Neutrophil (primary cell): Measurements from ENCODE around the gene OGFOD3.
"Not testable (repeated sequence)": the region's sequence is repeated elsewhere in the genome, so short reads cannot be mapped to it uniquely, and the experiment has no call there.

Experiments used
- H3K27ac ChIP-seq: fragments of 200-600 bp; sonication (generic); 2 replicates; pipeline ENCODE4 v1.5.1; 2016; ENCODE audit warnings: mild to moderate bottlenecking, moderate library complexity
- H3K27me3 ChIP-seq: fragments of 200-600 bp; sonication (generic); 2 replicates; pipeline ENCODE4 v1.6.0; 2016; ENCODE audit warnings: mild to moderate bottlenecking
- H3K36me3 ChIP-seq: fragments of 200-600 bp; sonication (generic); 2 replicates; pipeline ENCODE4 v1.5.1; 2017
- H3K4me1 ChIP-seq, 2 experiments: fragments of 200-600 bp in 1 of 2; sonication (generic) in 1 of 2; 1 replicate in 1 of 2; 2 replicates in 1 of 2; pipeline versions ENCODE4 v1.5.1 to v1.6.1; 2013 to 2016; ENCODE audit warnings: low read depth in 1 of 2, low read length in 1 of 2, mild to moderate bottlenecking in 1 of 2, moderate library complexity in 1 of 2; ENCODE audit not compliant: control insufficient read depth in 1 of 2, insufficient read depth in 1 of 2
- H3K4me3 ChIP-seq, 2 experiments: fragments of 200-600 bp in 1 of 2; sonication (generic) in 1 of 2; 1 replicate in 1 of 2; 2 replicates in 1 of 2; pipeline ENCODE4 v1.5.1; 2013 to 2016; ENCODE audit warnings: low read depth in 1 of 2, low read length in 1 of 2, mild to moderate bottlenecking in 1 of 2, moderate library complexity in 1 of 2
- H3K9me3 ChIP-seq: fragments of 200-600 bp; sonication (generic); 2 replicates; pipeline ENCODE4 v1.5.1; 2016
- TF ChIP-seq, protein P1 (sequence below): fragments of 200-600 bp; sonication (generic); IDR thresholded peaks from 2 replicates; pipeline ENCODE4 v1.5.1; 2016; ENCODE audit warnings: antibody characterized with exemption

Gene OGFOD3

DNA sequence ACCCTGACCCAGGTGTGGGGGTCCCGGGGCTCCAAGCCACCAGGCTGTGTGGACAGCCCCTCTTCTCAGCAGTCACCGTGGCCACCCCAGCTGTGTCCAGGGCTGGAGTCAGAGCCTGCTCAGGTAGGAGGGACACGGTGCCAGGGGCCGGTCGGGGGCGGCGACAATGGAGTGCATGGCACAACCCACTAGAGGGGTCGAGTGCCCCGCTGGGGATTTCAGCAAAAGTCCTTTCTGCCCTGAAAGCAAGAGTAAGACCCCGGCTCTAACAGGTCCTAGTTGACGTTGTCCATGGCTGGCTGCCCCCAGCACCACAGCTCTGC is 35.5 kb downstream of the OGFOD3 start:
- Histone ChIP-seq H3K27me3 (peaks cover 95% of the 10 kb centered on the region), H3K36me3 (no peaks in the 10 kb centered on the region)

DNA sequence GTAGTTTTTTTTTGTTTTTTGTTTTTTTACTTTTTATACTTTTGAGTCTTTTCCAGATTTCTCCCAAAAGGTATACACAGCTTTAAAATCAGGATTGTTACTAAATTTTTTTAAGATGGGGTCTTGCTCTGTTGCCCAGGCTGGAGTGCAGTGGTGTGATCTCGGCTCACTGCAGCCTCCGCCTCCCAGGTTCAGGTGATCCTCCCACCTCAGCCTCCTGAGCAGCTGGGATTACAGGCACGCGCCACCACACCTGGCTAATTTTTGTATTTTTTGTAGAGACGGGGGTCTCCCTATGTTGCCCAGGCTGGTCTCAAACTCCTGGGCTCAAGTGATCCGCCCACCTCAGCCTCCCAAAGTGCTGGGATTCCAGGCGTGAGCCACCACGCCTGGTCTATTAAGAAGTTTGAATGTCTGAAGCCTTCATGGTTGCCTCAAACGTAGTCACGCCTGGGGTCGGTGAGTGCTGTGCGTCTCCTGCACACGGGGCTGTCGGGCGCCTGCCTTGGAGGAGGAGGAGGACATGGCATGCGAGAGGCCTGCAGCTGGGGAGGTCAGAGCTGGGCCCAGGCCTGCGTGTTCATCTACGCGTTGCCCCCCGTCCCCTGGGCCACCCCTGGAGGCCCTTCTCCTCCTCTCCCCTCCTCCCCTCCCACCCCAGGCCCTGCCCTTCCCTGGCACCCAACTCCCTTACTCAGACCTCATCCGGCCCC is 36.0 kb downstream of the OGFOD3 start:
- H3K9me3 ChIP-seq, H3K4me3 ChIP-seq, H3K36me3 ChIP-seq, H3K27ac ChIP-seq, H3K4me1 ChIP-seq: not testable (repeated sequence)
- H3K27me3 ChIP-seq, result peaks cover 95% of the 10 kb centered on the region

More for the DNA sequence above, 35.5 kb downstream of the OGFOD3 start:
- TF ChIP-seq, protein P1, sequence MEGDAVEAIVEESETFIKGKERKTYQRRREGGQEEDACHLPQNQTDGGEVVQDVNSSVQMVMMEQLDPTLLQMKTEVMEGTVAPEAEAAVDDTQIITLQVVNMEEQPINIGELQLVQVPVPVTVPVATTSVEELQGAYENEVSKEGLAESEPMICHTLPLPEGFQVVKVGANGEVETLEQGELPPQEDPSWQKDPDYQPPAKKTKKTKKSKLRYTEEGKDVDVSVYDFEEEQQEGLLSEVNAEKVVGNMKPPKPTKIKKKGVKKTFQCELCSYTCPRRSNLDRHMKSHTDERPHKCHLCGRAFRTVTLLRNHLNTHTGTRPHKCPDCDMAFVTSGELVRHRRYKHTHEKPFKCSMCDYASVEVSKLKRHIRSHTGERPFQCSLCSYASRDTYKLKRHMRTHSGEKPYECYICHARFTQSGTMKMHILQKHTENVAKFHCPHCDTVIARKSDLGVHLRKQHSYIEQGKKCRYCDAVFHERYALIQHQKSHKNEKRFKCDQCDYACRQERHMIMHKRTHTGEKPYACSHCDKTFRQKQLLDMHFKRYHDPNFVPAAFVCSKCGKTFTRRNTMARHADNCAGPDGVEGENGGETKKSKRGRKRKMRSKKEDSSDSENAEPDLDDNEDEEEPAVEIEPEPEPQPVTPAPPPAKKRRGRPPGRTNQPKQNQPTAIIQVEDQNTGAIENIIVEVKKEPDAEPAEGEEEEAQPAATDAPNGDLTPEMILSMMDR, result no peak
- no peaks in the 10 kb centered on the region for H3K9me3 ChIP-seq
- H3K4me1 ChIP-seq, result peaks cover 10% of the 10 kb centered on the region in 2 experiments
- no peak overlapping the region for H3K4me3 ChIP-seq
- H3K27ac ChIP-seq, result no peak overlapping the region

DNA sequence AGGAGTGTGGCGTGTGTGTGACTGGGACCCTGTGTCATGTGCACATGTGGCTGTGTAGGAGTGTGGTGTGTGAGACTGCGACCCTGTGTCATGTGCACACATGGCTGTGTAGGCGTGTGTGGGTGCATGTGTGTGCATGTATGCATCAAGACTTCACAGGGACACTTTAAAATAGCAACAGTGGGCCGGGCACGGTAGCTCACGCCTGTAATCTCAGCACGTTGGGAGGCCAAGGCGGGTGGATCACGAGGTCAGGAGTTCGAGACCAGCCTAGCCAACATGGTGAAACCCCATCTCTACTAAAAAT is 36.7 kb downstream of the OGFOD3 start:
- H3K27ac ChIP-seq, H3K4me1 ChIP-seq, H3K36me3 ChIP-seq, H3K4me3 ChIP-seq, H3K9me3 ChIP-seq: not testable (repeated sequence)
- peaks cover 91% of the 10 kb centered on the region for H3K27me3 ChIP-seq

DNA sequence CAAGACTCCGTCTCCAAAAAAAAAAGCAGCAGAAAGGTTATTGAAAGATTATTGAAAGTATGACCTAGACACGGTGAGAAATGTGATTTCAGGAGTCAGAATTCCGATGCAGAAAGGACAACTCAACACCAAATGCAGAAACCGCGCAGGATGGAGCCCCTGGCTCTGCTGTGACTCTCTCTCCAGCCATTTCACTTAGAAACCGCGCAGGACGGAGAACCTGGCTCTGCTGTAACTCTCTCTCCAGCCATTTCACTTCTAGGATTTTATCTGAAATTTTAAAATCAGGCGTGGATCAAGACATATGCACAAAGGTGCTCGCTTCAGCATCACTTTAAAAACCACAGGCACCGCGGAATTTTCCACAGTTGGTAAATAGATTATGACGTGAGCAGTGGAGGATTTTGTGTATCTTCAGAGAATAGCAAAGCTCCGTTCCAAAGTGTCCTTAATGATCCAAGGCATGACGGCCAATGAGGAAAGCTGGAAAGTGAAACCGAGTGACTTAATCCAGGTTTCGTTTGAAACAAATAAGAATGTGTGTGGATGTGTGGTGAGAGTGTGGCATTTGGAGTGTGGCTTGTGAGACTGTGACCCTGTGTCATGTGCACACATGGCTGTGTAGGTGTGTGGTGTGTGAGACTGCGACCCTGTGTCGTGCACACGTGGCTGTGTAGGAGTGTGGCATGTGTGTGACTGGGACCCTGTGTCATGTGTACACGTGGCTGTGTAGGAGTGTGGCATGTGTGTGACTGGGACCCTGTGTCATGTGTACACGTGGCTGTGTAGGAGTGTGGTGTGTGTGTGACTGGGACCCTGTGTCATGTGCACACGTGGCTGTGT is 37.3 kb downstream of the OGFOD3 start:
- TF ChIP-seq, protein P1, result no peak
- peaks cover 2 to 5% of the 10 kb centered on the region in 2 experiments for H3K4me1 ChIP-seq
- H3K27ac ChIP-seq, result no peak overlapping the region
- H3K27me3 ChIP-seq, result peaks cover 91% of the 10 kb centered on the region
- H3K9me3 ChIP-seq, result no peaks in the 10 kb centered on the region
- no peaks in the 10 kb centered on the region for H3K36me3 ChIP-seq
- H3K4me3 ChIP-seq, result no peak overlapping the region

DNA sequence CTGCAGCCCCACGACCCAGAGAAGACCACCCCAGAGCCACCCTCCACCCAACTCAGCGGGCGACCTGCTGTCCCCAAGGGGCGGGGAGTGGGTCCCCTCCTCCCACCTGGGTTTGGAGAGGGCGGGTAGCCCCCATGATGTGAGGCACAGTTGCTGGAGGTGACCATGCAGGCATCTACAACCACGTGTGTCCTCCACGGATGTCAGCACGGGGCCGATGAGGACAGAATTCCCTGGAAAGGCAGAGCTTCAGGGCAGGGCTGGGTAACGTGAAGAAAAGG is 39.7 kb downstream of the OGFOD3 start:
- Histone ChIP-seq H3K9me3 (no peaks in the 10 kb centered on the region), H3K27me3 (peaks cover 91% of the 10 kb centered on the region), H3K4me3 (no peak overlapping the region), H3K36me3 (no peaks in the 10 kb centered on the region), H3K4me1 (peaks cover 2 to 5% of the 10 kb centered on the region in 2 experiments), H3K27ac (no peak overlapping the region)
- TF ChIP-seq, protein P1, result no peak

DNA sequence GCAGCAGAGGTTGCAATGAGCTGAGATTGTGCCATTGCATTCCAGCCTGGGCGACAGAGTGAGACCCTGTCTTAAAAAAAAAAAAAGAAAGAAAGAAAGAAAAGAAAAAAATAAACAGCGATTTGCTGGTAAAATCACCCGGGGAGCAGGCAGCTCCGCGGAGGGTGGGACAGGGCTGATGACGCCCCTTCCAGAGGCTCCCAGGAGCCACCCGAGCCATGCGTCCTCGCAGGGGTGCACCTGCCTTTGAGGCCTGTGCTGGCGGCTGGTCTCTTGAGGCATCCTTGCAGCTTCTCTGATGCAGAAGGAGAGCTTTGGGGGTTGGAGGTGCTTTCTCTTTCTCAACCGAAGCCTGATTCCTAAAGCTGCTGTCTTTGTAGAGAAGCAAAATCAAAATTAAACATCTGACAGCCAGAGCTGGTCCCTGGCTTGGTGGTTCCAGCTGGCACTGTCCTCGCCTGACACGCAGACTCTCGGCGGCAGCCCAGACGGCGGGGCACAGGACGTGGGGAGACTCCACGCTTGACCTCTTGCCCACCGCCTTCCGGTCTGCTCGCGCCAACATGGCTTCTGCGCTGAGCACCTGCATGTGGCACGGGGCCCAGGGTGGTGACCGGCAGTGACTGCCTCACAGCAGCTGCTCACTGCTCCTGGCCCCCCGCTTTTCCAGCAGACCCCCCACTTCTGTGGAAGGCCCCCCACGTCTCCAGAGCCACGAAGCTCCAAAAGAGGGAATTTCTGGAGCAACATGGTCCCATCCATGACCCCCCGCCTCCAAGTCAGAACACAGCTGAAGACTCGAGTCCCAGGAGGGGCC is 40.3 kb downstream of the OGFOD3 start:
- H3K4me3 ChIP-seq, result no peak overlapping the region
- TF ChIP-seq, protein P1, result no peak
- peaks cover 2 to 5% of the 10 kb centered on the region in 2 experiments for H3K4me1 ChIP-seq
- no peaks in the 10 kb centered on the region for H3K36me3 ChIP-seq
- H3K27me3 ChIP-seq, result peaks cover 91% of the 10 kb centered on the region
- H3K9me3 ChIP-seq, result no peaks in the 10 kb centered on the region
- H3K27ac ChIP-seq, result no peak overlapping the region

DNA sequence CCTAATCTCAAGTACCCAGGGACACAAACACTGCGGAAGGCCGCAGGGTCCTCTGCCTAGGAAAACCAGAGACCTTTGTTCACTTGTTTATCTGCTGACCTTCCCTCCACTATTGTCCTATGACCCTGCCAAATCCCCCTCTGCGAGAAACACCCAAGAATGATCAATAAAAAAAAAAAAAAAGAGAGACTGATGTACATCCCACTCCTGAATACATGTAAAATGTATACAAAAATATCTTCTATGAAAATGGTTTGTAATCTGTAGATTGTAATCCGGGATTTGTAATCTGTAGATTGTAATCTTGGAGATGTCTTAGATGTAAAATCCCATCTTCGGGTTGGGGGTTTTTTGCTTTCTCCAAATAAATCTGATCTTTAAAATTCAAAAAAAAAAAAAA is 41.1 kb downstream of the OGFOD3 start:
- not testable (repeated sequence) for H3K9me3 ChIP-seq, H3K4me3 ChIP-seq, H3K4me1 ChIP-seq, H3K36me3 ChIP-seq, H3K27ac ChIP-seq
- peaks cover 91% of the 10 kb centered on the region for H3K27me3 ChIP-seq
